Progenitor cell of endocrine pancreas (in vitro differentiated cells): ENCODE data around the gene NDUFAF8. TPM values are rescaled to one million over a fixed set of nuclear protein-coding genes. Genes with fewer than 3 reads are reported as not detected.

ENCODE experiments used
- DNase-seq: peaks from one replicate; pipeline ENCODE4 v3.0.0; 2021; ENCODE audit warnings: low spot score; ENCODE audit not compliant: unreplicated experiment
- H3K27ac Mint-ChIP-seq: 2 replicates; pipeline ENCODE4 v1.8.0; 2021; ENCODE audit warnings: mild to moderate bottlenecking, moderate library complexity, mixed read lengths
- H3K27me3 Mint-ChIP-seq: 2 replicates; pipeline ENCODE4 v1.8.0; 2021; ENCODE audit warnings: mixed read lengths
- H3K36me3 Mint-ChIP-seq: 2 replicates; pipeline ENCODE4 v1.8.0; 2022; ENCODE audit warnings: mixed read lengths; ENCODE audit not compliant: insufficient read depth
- H3K4me1 Mint-ChIP-seq: 2 replicates; pipeline ENCODE4 v1.8.0; 2021; ENCODE audit warnings: low read depth, mixed read lengths
- H3K4me3 Mint-ChIP-seq: 2 replicates; pipeline ENCODE4 v1.8.0; 2021; ENCODE audit warnings: low read depth, mild to moderate bottlenecking, moderate library complexity, mixed read lengths
- H3K9me3 Mint-ChIP-seq: 2 replicates; pipeline ENCODE4 v1.8.0; 2021; ENCODE audit warnings: low read depth, mixed read lengths
- CTCF ChIP-seq: fragments of 200-600 bp; sonication (generic); IDR thresholded peaks from one replicate; pipeline ENCODE4 v1.5.0; 2021; ENCODE audit warnings: antibody characterized with exemption, mild to moderate bottlenecking; ENCODE audit not compliant: unreplicated experiment
- total RNA-seq: library from RNA; stranded (reverse); gene quantifications from 2 replicates; pipeline ENCODE4 v1.2.1, GENCODE V29; 2021

The NDUFAF8 gene
- total RNA-seq, 1 donor from 2014 or later = 43.6 TPM

- no peaks in the 10 kb centered on the region for H3K27me3 Mint-ChIP-seq
- DNase-seq = no peak
- TF ChIP-seq CTCF = no peak
- no peaks in the 10 kb centered on the region for H3K4me1 Mint-ChIP-seq
- no peaks in the 10 kb centered on the region for H3K9me3 Mint-ChIP-seq
- H3K4me3 Mint-ChIP-seq = no peak overlapping the region
- H3K27ac Mint-ChIP-seq = no peak overlapping the region
- H3K36me3 Mint-ChIP-seq = peaks cover 12% of the 10 kb centered on the region
These were observed 41.5 kb downstream of the NDUFAF8 start for GRCh38 chr17:81280571-81280970.

- Mint-ChIP-seq H3K27me3 (no peaks in the 10 kb centered on the region), H3K9me3 (no peaks in the 10 kb centered on the region), H3K36me3 (peaks cover 8% of the 10 kb centered on the region), H3K4me3 (no peak overlapping the region), H3K4me1 (no peaks in the 10 kb centered on the region), H3K27ac (no peak overlapping the region)
- no peak for DNase-seq
- TF ChIP-seq CTCF = no peak
These were observed 43.0 kb downstream of the NDUFAF8 start for GRCh38 chr17:81282141-81282540.

- Mint-ChIP-seq H3K27ac (no peak overlapping the region), H3K27me3 (no peaks in the 10 kb centered on the region)
These were observed 43.8 kb downstream of the NDUFAF8 start for GRCh38 chr17:81282876-81283275.

GRCh38 chr17:81285179-81285878 is 46.2 kb downstream of the NDUFAF8 start:
- Mint-ChIP-seq H3K9me3 (no peaks in the 10 kb centered on the region), H3K36me3 (peaks cover 7% of the 10 kb centered on the region), H3K4me3 (no peak overlapping the region), H3K4me1 (no peaks in the 10 kb centered on the region), H3K27me3 (no peaks in the 10 kb centered on the region), H3K27ac (no peak overlapping the region)
- DNase-seq = no peak
- no peak for TF ChIP-seq CTCF

More at GRCh38 chr17:81282876-81283275, 43.8 kb downstream of the NDUFAF8 start:
- Mint-ChIP-seq H3K9me3 (no peaks in the 10 kb centered on the region), H3K4me1 (no peaks in the 10 kb centered on the region), H3K36me3 (peaks cover 11% of the 10 kb centered on the region), H3K4me3 (no peak overlapping the region)
- TF ChIP-seq CTCF = no peak
- no peak for DNase-seq

- Mint-ChIP-seq H3K9me3 (no peaks in the 10 kb centered on the region), H3K27me3 (no peaks in the 10 kb centered on the region), H3K27ac (no peak overlapping the region), H3K4me3 (no peak overlapping the region), H3K36me3 (peaks cover 6% of the 10 kb centered on the region), H3K4me1 (no peaks in the 10 kb centered on the region)
- no peak for DNase-seq
- no peak for TF ChIP-seq CTCF
These were observed 46.8 kb downstream of the NDUFAF8 start for GRCh38 chr17:81285894-81286293.
